Stimulated activated naive CD8-positive, alpha-beta T cell treated with anti-CD3 and anti-CD28 coated beads, Interleukin-15, Interleukin-2, amounts not matched to agents 100 ng/mL and 50 ng/mL, for 24 hours (primary cell): Measurements from ENCODE around the gene ADAM12.
"Not testable (repeated sequence)": the region's sequence is repeated elsewhere in the genome, so short reads cannot be mapped to it uniquely, and the experiment has no call there.

Experiments used
- H3K27ac Mint-ChIP-seq: one replicate; pipeline ENCODE4 v1.8.0; 2021; ENCODE audit warnings: mild to moderate bottlenecking, mixed read lengths
- H3K27me3 Mint-ChIP-seq: one replicate; pipeline ENCODE4 v1.8.0; 2021; ENCODE audit warnings: mixed read lengths
- H3K36me3 Mint-ChIP-seq: one replicate; pipeline ENCODE4 v1.8.0; 2021; ENCODE audit warnings: low read depth, mixed read lengths
- H3K4me1 Mint-ChIP-seq: one replicate; pipeline ENCODE4 v1.8.0; 2021; ENCODE audit warnings: low read depth, mixed read lengths
- H3K4me3 Mint-ChIP-seq: one replicate; pipeline ENCODE4 v1.8.0; 2021; ENCODE audit warnings: mild to moderate bottlenecking, mixed read lengths
- H3K9me3 Mint-ChIP-seq: one replicate; pipeline ENCODE4 v1.8.0; 2021; ENCODE audit warnings: mixed read lengths

The ADAM12 gene

DNA sequence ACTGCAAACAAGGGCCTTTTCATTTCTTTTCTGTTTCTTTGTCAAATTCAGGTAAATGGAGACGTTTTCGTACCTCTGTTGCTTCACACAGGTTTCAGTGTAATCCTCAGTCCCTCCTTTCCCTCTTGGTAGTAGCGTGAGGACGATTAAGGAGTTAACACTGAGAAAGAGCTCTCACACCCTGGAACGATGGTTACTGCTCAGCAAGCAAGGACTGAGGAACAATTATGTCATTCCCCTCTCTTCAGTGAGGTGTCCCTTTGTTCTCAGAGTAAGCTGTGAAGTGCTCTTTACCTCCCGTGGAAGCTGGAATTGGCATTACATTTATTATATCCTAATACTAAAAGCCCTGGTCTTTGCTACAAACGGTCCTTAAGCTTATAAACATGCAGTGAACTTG is 396.0 kb downstream of the ADAM12 start:
- no peaks in the 10 kb centered on the region for H3K9me3 Mint-ChIP-seq
- no peaks in the 10 kb centered on the region for H3K27me3 Mint-ChIP-seq
- no peaks in the 10 kb centered on the region for H3K4me1 Mint-ChIP-seq
- no peak overlapping the region for H3K27ac Mint-ChIP-seq
- H3K4me3 Mint-ChIP-seq, result no peak overlapping the region
- H3K36me3 Mint-ChIP-seq, result no peaks in the 10 kb centered on the region

DNA sequence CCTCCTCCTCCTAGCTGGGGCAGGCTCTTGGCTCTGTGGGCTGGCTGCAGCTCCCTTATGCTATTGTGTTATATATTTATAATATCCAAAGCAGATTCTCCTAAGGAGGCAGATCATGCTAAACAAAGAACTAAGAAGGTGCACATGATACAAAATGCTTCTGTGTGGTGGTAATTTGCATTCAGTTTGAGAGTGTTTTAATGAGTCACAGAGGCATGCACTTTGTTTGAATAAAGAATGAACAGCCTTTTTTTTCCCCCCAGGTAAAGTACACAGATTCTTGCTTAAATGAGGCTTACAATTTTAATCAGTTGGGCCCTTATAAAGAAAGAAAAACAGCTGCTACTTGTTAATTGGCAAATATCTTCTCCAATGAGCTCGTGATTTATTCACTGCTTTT is 396.9 kb downstream of the ADAM12 start:
- no peak overlapping the region for H3K27ac Mint-ChIP-seq
- H3K27me3 Mint-ChIP-seq, result no peaks in the 10 kb centered on the region
- no peaks in the 10 kb centered on the region for H3K9me3 Mint-ChIP-seq

DNA sequence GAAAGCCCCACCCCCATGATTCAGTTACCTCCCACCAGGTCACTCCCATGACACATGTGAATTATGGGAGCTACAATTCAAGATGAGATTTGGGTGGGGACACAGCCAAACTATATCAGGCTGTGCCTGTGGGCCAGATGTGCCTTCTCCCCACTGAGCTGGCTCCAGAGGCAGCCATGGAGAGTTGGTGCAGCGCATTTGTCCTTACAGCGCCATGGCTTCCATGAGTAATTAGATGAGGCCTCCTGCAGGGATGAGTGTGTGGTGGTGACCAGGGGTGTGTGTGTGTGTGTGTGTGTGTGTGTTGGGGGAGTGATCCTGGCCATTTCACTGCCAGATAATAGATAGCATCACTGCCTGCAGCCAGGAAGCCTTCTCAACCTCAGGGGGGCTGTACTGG is 397.3 kb downstream of the ADAM12 start:
- Mint-ChIP-seq H3K27me3 (no peaks in the 10 kb centered on the region), H3K36me3 (no peaks in the 10 kb centered on the region), H3K27ac (no peak overlapping the region), H3K4me1 (no peaks in the 10 kb centered on the region), H3K9me3 (no peaks in the 10 kb centered on the region), H3K4me3 (no peak overlapping the region)

More for the DNA sequence above, 396.9 kb downstream of the ADAM12 start:
- H3K4me3 Mint-ChIP-seq, result no peak overlapping the region
- H3K36me3 Mint-ChIP-seq, result no peaks in the 10 kb centered on the region
- no peaks in the 10 kb centered on the region for H3K4me1 Mint-ChIP-seq

DNA sequence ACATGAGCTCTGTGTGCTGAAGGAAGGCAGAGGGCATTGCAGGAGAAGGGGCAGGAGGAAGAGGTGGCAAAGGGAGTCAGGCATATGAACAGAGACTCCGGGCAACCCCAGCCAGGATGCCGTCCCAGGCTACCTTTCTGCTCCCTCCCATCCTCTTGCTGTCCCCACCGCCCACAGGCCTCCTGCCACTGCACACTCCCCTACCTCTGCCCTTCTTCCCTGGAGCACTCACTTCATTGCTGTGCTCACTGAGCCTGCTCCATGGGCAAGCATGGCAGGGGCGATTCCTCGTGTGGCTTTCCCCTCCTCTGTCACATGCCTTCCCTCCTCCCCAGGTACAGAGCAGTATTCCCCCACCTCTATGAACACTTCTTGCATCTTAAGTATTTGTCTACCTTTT is 398.5 kb downstream of the ADAM12 start:
- Mint-ChIP-seq H3K9me3 (no peaks in the 10 kb centered on the region), H3K4me3 (no peak overlapping the region), H3K36me3 (no peaks in the 10 kb centered on the region), H3K4me1 (no peaks in the 10 kb centered on the region), H3K27ac (no peak overlapping the region), H3K27me3 (no peaks in the 10 kb centered on the region)

DNA sequence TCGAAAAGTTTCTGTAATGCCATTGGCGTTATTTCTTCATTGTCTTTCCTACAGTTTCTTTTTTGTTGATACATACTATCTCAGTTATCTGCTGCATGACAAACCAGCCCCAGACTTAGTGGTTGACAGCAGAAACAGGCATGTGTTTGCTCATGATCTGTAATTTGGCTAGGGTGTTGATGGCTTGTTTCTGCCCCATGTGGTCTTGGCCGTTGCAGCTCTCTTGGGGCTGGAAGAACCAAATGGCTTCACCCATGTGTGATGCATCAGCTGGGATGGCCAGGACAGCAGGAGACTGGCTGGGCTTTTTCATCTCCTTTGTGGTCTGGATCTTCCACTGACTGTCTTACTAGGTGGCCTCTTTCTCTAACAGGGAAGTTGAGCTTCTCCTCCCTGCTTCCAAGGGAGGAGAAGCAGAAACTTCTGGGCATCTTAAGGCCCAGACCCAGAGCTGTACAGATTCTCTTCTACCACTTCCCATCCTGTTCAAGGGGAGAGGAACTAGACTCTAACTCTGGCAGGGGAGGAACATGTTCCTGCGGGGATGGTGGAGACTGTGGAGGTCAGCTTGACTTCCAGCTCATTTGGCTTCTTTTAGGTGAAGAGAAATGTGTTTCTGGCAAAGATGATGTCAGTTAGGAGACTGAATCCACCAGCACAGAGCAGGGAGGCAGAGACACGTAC is 402.6 kb downstream of the ADAM12 start:
- no peaks in the 10 kb centered on the region for H3K36me3 Mint-ChIP-seq
- no peak overlapping the region for H3K27ac Mint-ChIP-seq
- H3K27me3 Mint-ChIP-seq, result no peaks in the 10 kb centered on the region
- H3K4me3 Mint-ChIP-seq, result no peak overlapping the region
- H3K9me3 Mint-ChIP-seq, result no peaks in the 10 kb centered on the region
- no peaks in the 10 kb centered on the region for H3K4me1 Mint-ChIP-seq

DNA sequence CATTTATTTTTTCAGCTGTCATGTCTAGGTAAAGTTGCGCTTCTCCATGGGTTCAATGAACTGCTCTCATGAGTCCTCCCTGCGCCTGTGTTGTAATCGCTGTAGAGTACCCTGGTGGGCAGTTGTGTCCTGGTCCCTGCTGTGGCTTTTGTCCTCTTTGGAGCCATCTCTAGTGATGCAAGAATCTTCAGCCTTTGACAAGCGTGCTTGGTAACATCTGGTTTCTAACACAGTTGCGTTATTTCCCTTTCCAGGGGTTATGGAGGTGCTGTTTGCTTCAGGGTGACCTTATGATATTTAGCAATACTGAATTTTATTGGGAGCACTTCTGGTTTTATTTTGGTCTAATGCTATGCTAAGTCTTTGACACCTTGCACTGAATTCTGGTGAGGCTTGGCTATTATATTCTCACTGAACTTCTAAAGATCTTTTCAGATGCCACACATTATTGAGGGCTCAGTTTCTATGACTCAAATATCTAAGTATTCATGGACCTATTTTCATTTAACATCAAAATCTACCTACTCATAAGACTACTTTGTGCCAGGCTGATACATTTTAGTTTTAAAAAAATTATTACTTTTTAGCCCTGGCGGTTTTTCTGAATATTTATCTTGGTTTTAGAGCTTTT is 403.3 kb downstream of the ADAM12 start:
- Mint-ChIP-seq H3K36me3 (no peaks in the 10 kb centered on the region), H3K4me1 (no peaks in the 10 kb centered on the region), H3K27ac (no peak overlapping the region)

DNA sequence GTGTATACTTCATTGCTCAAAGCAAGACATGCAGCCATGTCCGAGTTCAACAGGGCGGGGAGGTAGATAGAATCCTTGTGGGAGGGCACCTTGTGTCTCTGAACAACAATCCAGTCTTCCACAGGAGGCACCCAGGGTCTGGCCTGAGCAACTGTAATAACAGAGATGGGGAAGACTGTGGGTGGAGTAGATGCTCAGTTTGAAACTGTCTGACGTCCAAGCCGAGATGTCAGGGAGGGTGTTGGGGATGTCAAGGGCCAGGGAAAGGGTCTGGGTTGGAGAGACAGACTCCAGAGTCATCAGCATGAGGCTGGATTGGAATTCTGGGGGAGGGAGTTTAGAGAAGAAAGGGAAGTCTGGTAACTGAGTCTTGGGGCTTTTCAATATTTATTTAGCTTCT is 403.9 kb downstream of the ADAM12 start:
- no peaks in the 10 kb centered on the region for H3K27me3 Mint-ChIP-seq
- no peak overlapping the region for H3K4me3 Mint-ChIP-seq
- no peaks in the 10 kb centered on the region for H3K36me3 Mint-ChIP-seq
- H3K9me3 Mint-ChIP-seq, result no peaks in the 10 kb centered on the region
- no peak overlapping the region for H3K27ac Mint-ChIP-seq
- H3K4me1 Mint-ChIP-seq, result no peaks in the 10 kb centered on the region

More for the DNA sequence above, 403.3 kb downstream of the ADAM12 start:
- Mint-ChIP-seq H3K27me3 (no peaks in the 10 kb centered on the region), H3K4me3 (no peak overlapping the region), H3K9me3 (no peaks in the 10 kb centered on the region)

DNA sequence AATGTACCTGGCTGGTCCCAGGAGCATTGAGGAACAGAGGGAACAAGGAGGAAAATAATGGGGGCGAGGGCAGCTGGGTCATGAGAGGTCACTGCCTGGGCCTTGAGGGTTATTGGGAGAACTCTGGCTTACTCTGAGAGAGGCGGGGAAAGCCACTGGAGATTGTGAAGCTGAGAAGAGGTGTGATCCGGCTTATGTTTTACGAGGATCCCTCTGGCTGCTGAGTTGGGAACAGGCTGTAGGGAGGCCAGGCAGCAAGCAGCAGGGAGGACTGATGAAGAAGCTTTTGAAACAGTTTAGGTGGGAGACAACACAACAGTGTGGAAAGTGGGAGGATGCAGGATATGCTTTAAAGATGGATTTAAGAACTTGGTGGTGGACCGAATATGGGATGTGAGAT is 404.6 kb downstream of the ADAM12 start:
- no peaks in the 10 kb centered on the region for H3K36me3 Mint-ChIP-seq
- no peaks in the 10 kb centered on the region for H3K27me3 Mint-ChIP-seq
- H3K27ac Mint-ChIP-seq, result no peak overlapping the region
- H3K4me1 Mint-ChIP-seq, result no peaks in the 10 kb centered on the region
- no peak overlapping the region for H3K4me3 Mint-ChIP-seq
- no peaks in the 10 kb centered on the region for H3K9me3 Mint-ChIP-seq

DNA sequence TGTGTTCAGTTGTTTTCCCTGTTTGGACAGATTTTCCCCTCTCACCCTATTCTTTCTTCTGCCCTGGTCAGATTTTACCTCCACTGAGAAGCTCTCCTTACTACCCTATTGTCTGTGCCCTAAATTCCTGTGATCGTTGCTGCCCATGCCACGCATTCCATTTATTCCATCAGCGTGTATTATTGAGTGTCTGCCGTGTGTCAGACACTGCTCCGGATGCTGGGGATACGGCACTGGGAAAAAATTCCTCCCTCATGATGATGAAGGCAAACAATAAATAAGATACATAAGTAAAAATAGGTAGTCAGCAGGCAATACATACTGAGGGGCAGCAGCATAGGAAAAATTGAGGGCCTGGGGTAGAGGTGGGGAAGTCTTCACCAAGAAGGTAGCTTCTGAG is 405.1 kb downstream of the ADAM12 start:
- Mint-ChIP-seq H3K27ac (no peak overlapping the region), H3K4me1 (no peaks in the 10 kb centered on the region), H3K36me3 (no peaks in the 10 kb centered on the region), H3K4me3 (no peak overlapping the region), H3K27me3 (no peaks in the 10 kb centered on the region), H3K9me3 (no peaks in the 10 kb centered on the region)

DNA sequence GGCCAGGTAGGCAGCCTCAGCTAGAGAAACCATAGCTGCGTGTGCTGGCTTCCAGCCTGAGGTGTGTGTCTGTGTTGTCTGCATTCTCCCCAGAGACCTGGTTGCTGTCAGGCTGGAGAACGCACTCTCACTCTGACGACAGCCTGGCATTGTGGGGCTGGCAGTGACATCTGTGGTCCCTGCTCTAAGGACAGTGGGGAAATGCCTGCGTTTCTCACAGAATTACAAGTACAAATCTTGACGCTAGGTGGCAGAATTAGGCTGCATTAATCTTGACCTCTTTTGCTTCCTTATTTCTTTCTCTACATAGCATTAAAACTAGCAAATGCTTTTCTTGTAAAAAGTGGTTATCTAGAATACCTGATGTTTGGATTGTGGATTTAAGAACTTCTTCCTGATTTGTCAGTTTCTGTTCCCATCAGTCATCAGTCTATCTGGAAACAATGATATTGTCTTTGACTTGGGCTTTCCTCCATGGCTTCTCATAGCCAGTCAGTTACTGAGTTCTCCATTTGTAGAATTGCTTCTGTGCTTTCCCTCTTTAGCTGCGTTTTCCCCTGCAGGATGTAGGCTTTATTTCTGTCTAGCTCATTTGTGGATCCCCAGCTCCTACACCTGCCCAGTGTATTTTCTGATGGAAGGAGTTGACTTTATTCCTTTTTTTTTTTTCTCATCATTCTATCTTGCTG is 405.9 kb downstream of the ADAM12 start:
- Mint-ChIP-seq H3K4me3 (no peak overlapping the region), H3K4me1 (no peaks in the 10 kb centered on the region), H3K9me3 (no peaks in the 10 kb centered on the region), H3K27ac (no peak overlapping the region), H3K27me3 (no peaks in the 10 kb centered on the region), H3K36me3 (no peaks in the 10 kb centered on the region)

DNA sequence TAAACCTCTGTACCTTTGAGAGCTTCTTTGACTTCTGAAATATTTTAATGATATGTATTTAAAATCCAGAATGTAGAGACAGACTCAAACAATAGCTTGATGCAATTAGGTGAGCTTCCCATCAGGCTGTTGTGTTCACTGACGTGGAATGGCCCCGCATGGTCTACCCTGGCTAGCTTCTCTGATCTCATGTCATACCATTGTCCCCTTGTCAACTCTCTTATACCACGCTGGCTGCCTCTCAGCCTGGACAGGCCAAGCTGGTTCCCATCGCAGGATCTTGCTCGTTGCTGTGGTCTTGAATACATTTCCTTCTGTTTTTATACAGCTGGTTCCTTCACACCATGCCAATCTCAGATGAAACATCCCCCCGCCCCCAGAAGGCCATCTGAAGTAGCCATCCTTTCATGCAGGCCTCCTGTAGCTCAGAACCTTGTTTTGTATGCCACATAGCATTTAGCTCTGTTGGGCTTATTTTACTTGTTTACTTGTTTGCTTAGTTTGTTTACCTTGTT is 407.7 kb downstream of the ADAM12 start:
- Mint-ChIP-seq H3K36me3 (no peaks in the 10 kb centered on the region), H3K9me3 (no peaks in the 10 kb centered on the region), H3K4me3 (no peak overlapping the region), H3K27ac (no peak overlapping the region), H3K27me3 (peaks cover 4% of the 10 kb centered on the region), H3K4me1 (no peaks in the 10 kb centered on the region)

DNA sequence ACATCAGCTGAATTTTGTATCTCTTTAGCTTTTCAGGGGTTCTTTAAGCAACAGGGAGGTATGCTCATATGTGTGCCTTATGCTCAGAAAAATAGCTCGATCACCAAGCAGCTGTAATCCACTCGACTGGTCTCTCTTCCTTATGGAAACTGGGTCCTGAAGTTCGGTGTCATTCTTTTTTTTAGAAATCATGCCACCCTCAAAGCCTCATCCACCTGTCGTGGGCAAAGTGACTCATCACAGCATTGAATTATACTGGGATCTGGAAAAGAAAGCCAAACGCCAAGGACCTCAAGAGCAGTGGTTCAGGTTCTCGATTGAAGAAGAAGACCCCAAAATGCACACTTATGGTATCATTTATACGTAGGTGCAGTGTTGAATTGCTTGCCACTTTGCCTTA is 408.3 kb downstream of the ADAM12 start:
- peaks cover 5% of the 10 kb centered on the region for H3K27me3 Mint-ChIP-seq
- H3K4me3 Mint-ChIP-seq, result no peak overlapping the region
- H3K4me1 Mint-ChIP-seq, result no peaks in the 10 kb centered on the region
- no peaks in the 10 kb centered on the region for H3K9me3 Mint-ChIP-seq
- no peaks in the 10 kb centered on the region for H3K36me3 Mint-ChIP-seq
- no peak overlapping the region for H3K27ac Mint-ChIP-seq

DNA sequence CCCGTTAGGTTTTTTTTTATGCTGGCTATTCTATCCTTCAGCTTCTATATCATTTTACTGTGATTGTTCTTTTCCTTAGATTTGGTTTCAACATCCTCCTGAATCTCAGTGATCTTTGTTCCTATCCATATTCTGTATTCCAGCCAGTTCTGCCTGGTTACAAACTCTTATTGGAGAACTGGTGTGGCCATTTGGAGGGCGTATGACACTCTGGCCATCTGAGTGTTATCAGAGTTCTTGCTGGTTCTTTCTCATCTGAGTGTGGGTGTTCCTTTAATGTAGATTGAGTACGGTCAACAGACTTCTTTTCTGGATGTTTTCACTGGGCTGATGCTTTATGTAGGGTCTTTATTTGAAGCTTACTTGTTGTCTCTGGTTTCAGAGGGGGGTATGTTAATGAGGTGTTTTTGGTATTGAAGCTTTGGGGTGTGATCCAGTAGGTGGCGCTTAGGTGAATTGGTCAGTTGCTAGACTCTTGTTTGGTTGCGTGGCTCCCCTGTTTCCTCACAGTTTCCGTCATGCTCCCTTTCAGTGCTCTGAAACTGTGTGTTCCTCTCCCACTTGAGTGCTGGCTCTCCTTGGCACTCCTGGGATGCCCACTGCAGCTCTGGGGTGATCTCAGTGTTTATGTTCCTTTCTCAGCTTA is 411.2 kb downstream of the ADAM12 start:
- Mint-ChIP-seq H3K4me3 (no peak overlapping the region), H3K9me3 (peaks cover 3% of the 10 kb centered on the region), H3K36me3 (no peaks in the 10 kb centered on the region), H3K27me3 (peaks cover 7% of the 10 kb centered on the region), H3K4me1 (no peaks in the 10 kb centered on the region), H3K27ac (no peak overlapping the region)

DNA sequence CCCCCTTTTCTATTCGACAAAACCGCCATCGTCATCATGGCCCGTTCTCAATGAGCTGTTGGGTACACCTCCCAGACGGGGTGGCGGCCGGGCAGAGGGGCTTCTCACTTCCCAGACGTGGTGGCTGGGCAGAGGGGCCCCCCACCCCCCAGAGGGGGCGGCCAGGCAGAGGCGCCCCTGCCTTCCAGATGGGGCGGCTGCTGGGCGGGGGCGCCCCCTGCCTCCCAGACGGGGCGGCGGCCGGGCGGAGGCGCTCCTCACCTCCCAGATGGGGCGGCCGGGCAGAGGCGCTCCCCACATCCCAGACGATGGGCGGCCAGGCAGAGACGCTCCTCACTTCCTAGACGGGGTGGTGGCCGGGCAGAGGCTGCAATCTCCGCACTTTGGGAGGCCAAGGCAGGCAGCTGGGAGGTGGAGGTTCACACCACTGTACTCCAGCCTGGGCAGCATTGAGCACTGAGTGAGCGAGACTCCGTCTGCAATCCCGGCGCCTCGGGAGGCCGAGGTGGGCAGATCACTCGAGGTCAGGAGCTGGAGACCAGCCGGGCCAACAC is 418.1 kb downstream of the ADAM12 start:
- H3K27me3 Mint-ChIP-seq, H3K4me3 Mint-ChIP-seq, H3K27ac Mint-ChIP-seq, H3K4me1 Mint-ChIP-seq, H3K9me3 Mint-ChIP-seq, H3K36me3 Mint-ChIP-seq: not testable (repeated sequence)

DNA sequence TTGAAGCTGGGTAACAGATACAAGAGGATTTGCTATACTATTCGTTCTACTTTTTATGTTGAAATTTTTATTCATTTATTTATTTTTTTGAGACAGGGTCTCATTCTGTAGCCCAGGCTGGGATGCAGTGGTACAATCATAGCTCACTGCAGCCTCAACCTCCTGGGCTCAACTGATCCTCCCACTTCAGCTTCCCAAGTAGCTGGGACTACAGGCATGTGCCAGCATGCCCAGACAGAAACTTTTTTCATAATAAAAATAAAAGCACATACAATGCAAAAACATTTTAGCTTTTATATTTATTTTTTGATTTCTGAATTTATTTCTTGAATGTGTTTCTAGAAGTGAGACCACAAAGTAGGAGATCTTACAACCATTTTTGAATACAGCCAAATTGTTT is 420.7 kb downstream of the ADAM12 start:
- Mint-ChIP-seq H3K27me3 (peaks cover 7% of the 10 kb centered on the region), H3K4me1 (no peaks in the 10 kb centered on the region), H3K9me3 (no peaks in the 10 kb centered on the region), H3K4me3 (no peak overlapping the region), H3K27ac (no peak overlapping the region), H3K36me3 (no peaks in the 10 kb centered on the region)
